ENCODE results near the gene EEF1AKMT4.

Gene EEF1AKMT4

DNA sequence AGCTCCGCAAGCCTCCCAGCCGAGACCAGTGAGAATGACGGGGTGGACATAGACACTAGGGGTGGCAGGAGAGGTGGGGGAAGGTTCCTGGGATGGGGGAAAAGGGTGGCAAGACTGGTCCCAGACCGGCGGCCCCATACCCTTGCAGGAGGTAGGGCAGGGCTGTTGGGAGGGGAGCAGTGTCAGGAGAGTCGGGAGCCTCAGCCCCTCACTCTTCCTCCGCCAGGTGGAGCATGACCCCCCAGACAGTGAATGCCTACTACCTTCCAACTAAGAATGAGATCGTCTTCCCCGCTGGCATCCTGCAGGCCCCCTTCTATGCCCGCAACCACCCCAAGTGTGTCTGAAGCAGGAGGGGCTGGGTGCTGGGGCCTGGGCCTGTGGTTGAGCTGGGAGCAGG, 40.9 kb downstream of the EEF1AKMT4 start:
- CTCF ChIA-PET: interaction anchor here (1.0 to 1.9 kb wide), 7 partner anchors 10 to 406 kb away, joined by 3 to 6 read pairs (median 4); partner anchors contain the start of gene PARL
- H3K4me3 ChIP-seq (ENCODE audit: low read depth, low read length): no peak overlapping the region
- no peak for DNase-seq (ENCODE audit: low read depth, low spot score)
- POLR2A ChIA-PET: no interaction called here
- TF ChIP-seq, protein P1, sequence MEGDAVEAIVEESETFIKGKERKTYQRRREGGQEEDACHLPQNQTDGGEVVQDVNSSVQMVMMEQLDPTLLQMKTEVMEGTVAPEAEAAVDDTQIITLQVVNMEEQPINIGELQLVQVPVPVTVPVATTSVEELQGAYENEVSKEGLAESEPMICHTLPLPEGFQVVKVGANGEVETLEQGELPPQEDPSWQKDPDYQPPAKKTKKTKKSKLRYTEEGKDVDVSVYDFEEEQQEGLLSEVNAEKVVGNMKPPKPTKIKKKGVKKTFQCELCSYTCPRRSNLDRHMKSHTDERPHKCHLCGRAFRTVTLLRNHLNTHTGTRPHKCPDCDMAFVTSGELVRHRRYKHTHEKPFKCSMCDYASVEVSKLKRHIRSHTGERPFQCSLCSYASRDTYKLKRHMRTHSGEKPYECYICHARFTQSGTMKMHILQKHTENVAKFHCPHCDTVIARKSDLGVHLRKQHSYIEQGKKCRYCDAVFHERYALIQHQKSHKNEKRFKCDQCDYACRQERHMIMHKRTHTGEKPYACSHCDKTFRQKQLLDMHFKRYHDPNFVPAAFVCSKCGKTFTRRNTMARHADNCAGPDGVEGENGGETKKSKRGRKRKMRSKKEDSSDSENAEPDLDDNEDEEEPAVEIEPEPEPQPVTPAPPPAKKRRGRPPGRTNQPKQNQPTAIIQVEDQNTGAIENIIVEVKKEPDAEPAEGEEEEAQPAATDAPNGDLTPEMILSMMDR (IDR thresholded peaks at IDR 0.05; ENCODE audit: insufficient read depth, low read length, missing control alignments): no peak

DNA sequence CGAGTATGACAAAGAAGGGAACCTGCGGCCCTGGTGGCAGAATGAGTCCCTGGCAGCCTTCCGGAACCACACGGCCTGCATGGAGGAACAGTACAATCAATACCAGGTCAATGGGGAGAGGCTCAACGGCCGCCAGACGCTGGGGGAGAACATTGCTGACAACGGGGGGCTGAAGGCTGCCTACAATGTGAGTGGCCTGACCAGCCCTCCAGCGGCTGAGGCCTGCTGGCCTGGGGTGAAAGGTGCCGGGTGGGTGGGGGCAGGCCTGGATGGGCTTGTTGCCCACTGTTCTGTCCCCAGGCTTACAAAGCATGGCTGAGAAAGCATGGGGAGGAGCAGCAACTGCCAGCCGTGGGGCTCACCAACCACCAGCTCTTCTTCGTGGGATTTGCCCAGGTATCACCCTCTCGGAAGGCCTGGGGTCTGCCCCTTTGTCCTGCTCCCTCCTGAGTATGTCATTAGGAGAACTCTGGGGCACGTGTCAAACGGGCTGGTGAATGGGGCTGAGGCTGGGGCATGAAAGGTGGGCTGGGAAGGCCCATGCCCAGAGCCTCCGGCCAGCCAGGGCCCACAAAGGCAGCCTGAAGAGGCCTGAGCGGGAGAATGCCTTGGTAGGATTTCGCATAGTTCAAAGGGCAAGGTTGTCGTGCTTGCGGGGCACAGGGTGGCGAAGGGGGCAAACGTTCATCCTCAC, 41.7 kb downstream of the EEF1AKMT4 start:
- no peak overlapping the region for H3K4me3 ChIP-seq (ENCODE audit: low read depth, low read length)
- no peak for DNase-seq (ENCODE audit: low read depth, low spot score)
- ChIA-PET CTCF (interaction anchor here (0.6 to 1.9 kb wide), 8 partner anchors 12 to 407 kb away, joined by 3 to 9 read pairs (median 4); partner anchors contain the start of gene PARL), POLR2A (no interaction called here)
- TF ChIP-seq, protein P1 (IDR thresholded peaks at IDR 0.05; ENCODE audit: insufficient read depth, low read length, missing control alignments): no peak

DNA sequence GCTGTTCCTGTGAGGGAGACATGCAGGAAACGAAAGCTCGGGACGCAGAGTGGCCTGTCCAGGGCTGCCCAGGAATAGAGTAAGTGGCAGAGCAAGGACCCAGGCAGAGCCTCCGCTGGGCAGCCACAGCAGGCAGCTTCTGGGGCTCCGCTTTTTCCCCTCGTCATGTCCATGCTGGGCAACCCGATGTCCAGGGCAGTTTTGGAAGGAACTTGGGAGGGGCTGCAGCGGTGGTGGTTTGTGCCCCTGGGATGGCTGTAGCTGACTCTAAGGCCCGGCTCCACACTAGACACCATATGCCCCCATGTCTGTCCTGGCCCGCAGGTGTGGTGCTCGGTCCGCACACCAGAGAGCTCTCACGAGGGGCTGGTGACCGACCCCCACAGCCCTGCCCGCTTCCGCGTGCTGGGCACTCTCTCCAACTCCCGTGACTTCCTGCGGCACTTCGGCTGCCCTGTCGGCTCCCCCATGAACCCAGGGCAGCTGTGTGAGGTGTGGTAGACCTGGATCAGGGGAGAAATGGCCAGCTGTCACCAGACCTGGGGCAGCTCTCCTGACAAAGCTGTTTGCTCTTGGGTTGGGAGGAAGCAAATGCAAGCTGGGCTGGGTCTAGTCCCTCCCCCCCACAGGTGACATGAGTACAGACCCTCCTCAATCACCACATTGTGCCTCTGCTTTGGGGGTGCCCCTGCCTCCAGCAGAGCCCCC, 42.4 kb downstream of the EEF1AKMT4 start:
- POLR2A ChIA-PET: no interaction called here
- H3K4me3 ChIP-seq (ENCODE audit: low read depth, low read length): no peak overlapping the region

DNA sequence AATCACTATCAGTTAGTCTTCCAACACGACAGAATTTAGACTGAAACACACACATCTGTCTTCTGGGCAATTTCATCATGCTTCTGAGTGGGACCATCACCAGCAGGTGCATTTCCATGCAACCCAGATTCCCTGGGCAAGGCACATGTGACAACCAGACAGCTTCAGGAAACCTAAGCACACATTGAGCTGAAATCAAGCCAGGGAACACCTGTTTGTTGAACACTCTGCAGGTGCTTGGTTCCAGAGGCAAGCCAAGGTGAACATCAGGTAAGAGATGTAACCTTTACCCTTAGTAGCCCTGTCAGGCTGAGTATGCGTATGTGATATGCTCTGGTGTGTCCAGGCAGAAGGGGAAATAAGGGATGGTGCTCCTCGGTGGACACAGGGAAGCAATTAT, 46.3 kb downstream of the EEF1AKMT4 start:
- TF ChIP-seq, protein P1 (IDR thresholded peaks at IDR 0.05; ENCODE audit: insufficient read depth, low read length, missing control alignments): no peak
- POLR2A ChIA-PET: no interaction called here
- CTCF ChIA-PET: interaction anchor here (0.9 to 1.6 kb wide), 4 partner anchors 9 to 161 kb away, joined by 3 to 4 read pairs (median 3); partner anchors contain the start of genes CAMK2N2 and EIF2B5
- no peak overlapping the region for H3K4me3 ChIP-seq (ENCODE audit: low read depth, low read length)
- DNase-seq (ENCODE audit: low read depth, low spot score): no peak

More for the DNA sequence above, 42.4 kb downstream of the EEF1AKMT4 start:
- CTCF ChIA-PET: interaction anchor here (1.1 to 1.6 kb wide), 4 partner anchors 11 to 401 kb away, joined by 3 to 9 read pairs (median 4); no protein-coding TSS in a partner anchor
- TF ChIP-seq, protein P1 (IDR thresholded peaks at IDR 0.05; ENCODE audit: insufficient read depth, low read length, missing control alignments): no peak
- DNase-seq (ENCODE audit: low read depth, low spot score): no peak

DNA sequence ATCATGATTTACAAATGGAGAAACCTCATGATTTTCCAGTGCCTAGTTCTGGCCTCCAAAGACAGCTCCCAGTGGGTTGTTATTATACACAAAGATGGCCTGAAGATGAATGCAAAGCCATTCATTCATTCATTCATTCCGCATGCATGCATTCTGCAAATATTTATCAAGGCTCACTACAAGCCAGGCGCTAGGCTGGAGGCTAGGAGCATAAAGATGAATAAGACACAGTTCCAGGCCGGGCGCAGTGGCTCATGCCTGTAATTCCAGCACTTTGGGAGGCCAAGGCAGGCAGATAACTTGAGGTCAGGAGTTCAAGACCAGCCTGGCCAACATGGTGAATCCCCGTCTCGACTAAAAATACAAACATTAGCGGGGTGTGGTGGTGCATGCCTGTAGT, 47.1 kb downstream of the EEF1AKMT4 start:
- TF ChIP-seq, protein P1 (IDR thresholded peaks at IDR 0.05; ENCODE audit: insufficient read depth, low read length, missing control alignments): no peak
- ChIA-PET CTCF (interaction anchor here (2.0 kb wide), 1 partner anchor 69 kb away, joined by 5 read pairs; no protein-coding TSS in a partner anchor), POLR2A (no interaction called here)
- DNase-seq (ENCODE audit: low read depth, low spot score): no peak
- H3K4me3 ChIP-seq (ENCODE audit: low read depth, low read length): no peak overlapping the region
